RWPE2 (cell line): ENCODE results near the gene TUBGCP5.
A peak's percentile ranks its signal among the peaks of the same experiment; 100 is the strongest.

Experiments used
- ATAC-seq: fragments of 200-7000 bp; cut with Tn5 transposase; 3 replicates; pipeline ENCODE4 v1.9.1; 2021; ENCODE audit warnings: low read depth
- DNase-seq: peaks from one replicate; pipeline ENCODE4 v3.0.0-alpha.2; 2020; ENCODE audit warnings: low spot score
- H3K27ac ChIP-seq: fragments of 450-650 bp; 2 replicates; pipeline ENCODE4 v1.5.1; 2017; ENCODE audit warnings: mild to moderate bottlenecking; ENCODE audit not compliant: poor library complexity, severe bottlenecking
- H3K27me3 ChIP-seq: fragments of 250-450 bp; sonication (Bioruptor Pico); 2 replicates; pipeline ENCODE4 v1.5.1; 2021; ENCODE audit warnings: mild to moderate bottlenecking, moderate library complexity; ENCODE audit not compliant: insufficient read depth, poor library complexity, severe bottlenecking
- H3K36me3 ChIP-seq: fragments of 250-450 bp; sonication (Bioruptor Pico); 2 replicates; pipeline ENCODE4 v1.5.1; 2020; ENCODE audit warnings: low read depth, mild to moderate bottlenecking, moderate library complexity
- H3K4me1 ChIP-seq: fragments of 250-450 bp; sonication (Bioruptor Pico); 2 replicates; pipeline ENCODE4 v1.5.1; 2021; ENCODE audit warnings: mild to moderate bottlenecking, moderate library complexity; ENCODE audit not compliant: insufficient read depth, poor library complexity, severe bottlenecking
- H3K4me3 ChIP-seq: fragments of 250-450 bp; sonication (Bioruptor Pico); 2 replicates; pipeline ENCODE4 v1.5.1; 2021; ENCODE audit warnings: mild to moderate bottlenecking, moderate library complexity; ENCODE audit not compliant: severe bottlenecking
- H3K9me3 ChIP-seq: fragments of 250-450 bp; sonication (Bioruptor Pico); 2 replicates; pipeline ENCODE4 v1.5.1; 2021; ENCODE audit warnings: mild to moderate bottlenecking, moderate library complexity; ENCODE audit not compliant: severe bottlenecking
- TF ChIP-seq, protein P1 (sequence below): fragments of 450-650 bp; IDR thresholded peaks from one replicate; pipeline ENCODE4 v1.5.1; 2017; ENCODE audit warnings: mild to moderate bottlenecking, moderate library complexity; ENCODE audit not compliant: poor library complexity, severe bottlenecking

Gene TUBGCP5

DNA sequence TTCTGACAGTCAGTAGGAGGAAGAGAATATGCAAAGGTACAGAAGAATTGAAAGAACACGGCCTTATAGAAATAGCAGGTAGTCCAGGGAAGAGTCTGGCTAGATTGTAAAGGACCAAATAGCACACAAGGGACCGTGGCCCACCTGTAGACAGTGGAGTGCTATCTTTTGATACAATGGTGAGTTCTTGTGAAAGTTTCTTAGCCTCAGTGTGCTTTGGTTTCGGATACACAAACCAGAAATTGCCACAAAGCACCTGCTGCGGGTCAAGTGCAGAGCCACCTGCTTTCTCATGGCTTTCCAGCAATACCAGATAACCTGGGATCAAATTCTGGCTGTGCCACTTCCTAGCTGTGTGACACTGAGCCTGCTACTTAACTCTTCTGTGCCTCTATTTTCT lies 36.6 kb upstream of the TUBGCP5 start:
- DNase-seq = no peak
- Histone ChIP-seq H3K27me3 (peaks cover 29% of the 10 kb centered on the region), H3K36me3 (no peaks in the 10 kb centered on the region), H3K4me1 (no peaks in the 10 kb centered on the region), H3K9me3 (no peaks in the 10 kb centered on the region), H3K27ac (no peak overlapping the region), H3K4me3 (no peak overlapping the region)
- TF ChIP-seq, protein P1, sequence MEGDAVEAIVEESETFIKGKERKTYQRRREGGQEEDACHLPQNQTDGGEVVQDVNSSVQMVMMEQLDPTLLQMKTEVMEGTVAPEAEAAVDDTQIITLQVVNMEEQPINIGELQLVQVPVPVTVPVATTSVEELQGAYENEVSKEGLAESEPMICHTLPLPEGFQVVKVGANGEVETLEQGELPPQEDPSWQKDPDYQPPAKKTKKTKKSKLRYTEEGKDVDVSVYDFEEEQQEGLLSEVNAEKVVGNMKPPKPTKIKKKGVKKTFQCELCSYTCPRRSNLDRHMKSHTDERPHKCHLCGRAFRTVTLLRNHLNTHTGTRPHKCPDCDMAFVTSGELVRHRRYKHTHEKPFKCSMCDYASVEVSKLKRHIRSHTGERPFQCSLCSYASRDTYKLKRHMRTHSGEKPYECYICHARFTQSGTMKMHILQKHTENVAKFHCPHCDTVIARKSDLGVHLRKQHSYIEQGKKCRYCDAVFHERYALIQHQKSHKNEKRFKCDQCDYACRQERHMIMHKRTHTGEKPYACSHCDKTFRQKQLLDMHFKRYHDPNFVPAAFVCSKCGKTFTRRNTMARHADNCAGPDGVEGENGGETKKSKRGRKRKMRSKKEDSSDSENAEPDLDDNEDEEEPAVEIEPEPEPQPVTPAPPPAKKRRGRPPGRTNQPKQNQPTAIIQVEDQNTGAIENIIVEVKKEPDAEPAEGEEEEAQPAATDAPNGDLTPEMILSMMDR = no peak
- no peak for ATAC-seq

DNA sequence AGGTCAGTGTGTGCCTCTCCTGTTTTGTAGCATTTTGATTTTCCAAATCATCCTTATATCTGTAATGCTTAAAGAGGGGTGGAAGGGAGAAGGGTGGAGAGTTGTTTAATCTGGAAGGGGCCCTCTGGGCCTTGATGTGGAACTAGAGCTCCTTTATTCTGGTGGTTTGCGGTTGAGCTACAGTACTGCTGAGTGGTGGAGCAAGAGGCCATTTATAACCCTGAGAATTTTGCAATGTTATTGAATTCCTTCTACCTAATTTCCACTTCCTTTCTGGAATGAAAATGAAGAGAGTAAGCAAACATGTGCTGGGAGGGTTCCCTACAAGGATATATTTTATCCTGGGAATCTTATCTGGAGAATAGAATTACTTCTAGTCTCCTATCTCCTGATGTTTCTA lies 35.3 kb upstream of the TUBGCP5 start:
- Histone ChIP-seq H3K27ac (no peak overlapping the region), H3K4me3 (no peak overlapping the region), H3K27me3 (peaks cover 29% of the 10 kb centered on the region), H3K4me1 (no peaks in the 10 kb centered on the region), H3K36me3 (no peaks in the 10 kb centered on the region), H3K9me3 (no peaks in the 10 kb centered on the region)
- ATAC-seq (no peak), DNase-seq (no peak)
- TF ChIP-seq, protein P1 = no peak

GRCh38 chr15:23073890-23074646 lies 34.7 kb upstream of the TUBGCP5 start:
- Histone ChIP-seq H3K27ac (no peak overlapping the region), H3K36me3 (no peaks in the 10 kb centered on the region), H3K4me3 (no peak overlapping the region), H3K9me3 (no peaks in the 10 kb centered on the region), H3K4me1 (no peaks in the 10 kb centered on the region), H3K27me3 (peaks cover 29% of the 10 kb centered on the region)
- TF ChIP-seq, protein P1 = no peak
- DNase-seq (no peak), ATAC-seq (peak; percentile 60)

GRCh38 chr15:23072633-23073032 lies 33.3 kb upstream of the TUBGCP5 start:
- ATAC-seq (peak; percentile 20; the same call in 1 of the 3 replicates), DNase-seq (no peak)
- Histone ChIP-seq H3K27me3 (peaks cover 29% of the 10 kb centered on the region), H3K36me3 (no peaks in the 10 kb centered on the region), H3K9me3 (no peaks in the 10 kb centered on the region), H3K4me3 (no peak overlapping the region), H3K4me1 (no peaks in the 10 kb centered on the region), H3K27ac (no peak overlapping the region)
- TF ChIP-seq, protein P1 = no peak

DNA sequence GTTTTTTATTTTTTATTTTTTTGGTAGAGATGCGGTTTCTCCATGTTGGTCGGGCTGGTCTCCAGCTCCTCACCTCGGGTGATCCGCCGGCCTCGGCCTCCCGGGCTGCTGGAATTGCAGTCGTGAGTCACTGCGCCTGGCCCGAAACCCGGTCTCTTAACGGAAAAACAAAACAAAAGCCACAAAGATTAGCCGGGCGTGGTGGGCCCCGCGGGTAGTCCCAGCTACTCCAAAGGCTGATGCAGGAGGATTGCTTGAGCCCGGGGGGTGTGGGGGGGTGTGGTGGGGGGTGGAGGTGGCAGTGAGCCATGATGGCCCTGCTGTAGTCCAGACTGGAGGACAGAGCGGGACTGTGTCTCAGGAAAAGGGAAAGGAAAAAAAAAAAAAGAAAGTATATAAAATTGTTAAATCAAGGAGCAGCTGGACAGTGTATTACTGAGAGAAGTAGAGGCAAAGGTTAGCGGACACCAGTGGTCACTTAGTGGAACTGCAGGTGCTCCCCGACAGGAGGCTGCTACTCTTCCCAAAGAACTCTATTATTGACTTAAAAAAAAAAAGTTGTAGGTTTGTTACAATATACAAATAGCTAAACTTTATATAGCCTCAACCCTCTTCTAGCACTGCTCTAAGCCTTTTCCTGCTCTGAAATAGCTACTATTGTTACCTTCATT lies 30.3 kb upstream of the TUBGCP5 start:
- Histone ChIP-seq H3K36me3 (no peaks in the 10 kb centered on the region), H3K4me1 (no peaks in the 10 kb centered on the region), H3K9me3 (no peaks in the 10 kb centered on the region), H3K27me3 (peaks cover 17% of the 10 kb centered on the region), H3K27ac (no peak overlapping the region), H3K4me3 (no peak overlapping the region)
- ATAC-seq (no peak), DNase-seq (no peak)
- TF ChIP-seq, protein P1 = no peak
